22Rv1 (cell line): ENCODE results near the gene DYNC1I1.

Experiments used
- H3K27ac ChIP-seq: fragments of 450-650 bp; 2 replicates; pipeline ENCODE4 v1.5.1; 2017
- ZFX ChIP-seq: fragments of 450-650 bp; IDR thresholded peaks from 2 replicates; pipeline ENCODE4 v1.6.1; 2017; ENCODE audit warnings: antibody characterized with exemption, borderline replicate concordance
- TF ChIP-seq, protein P1 (sequence below): fragments of 450-650 bp; IDR thresholded peaks from 2 replicates; pipeline ENCODE4 v1.5.1; 2017; ENCODE audit warnings: mild to moderate bottlenecking

Gene DYNC1I1

GRCh38 chr7:95886501-95887090 is 114.2 kb downstream of the DYNC1I1 start:
- TF ChIP-seq, protein P1, sequence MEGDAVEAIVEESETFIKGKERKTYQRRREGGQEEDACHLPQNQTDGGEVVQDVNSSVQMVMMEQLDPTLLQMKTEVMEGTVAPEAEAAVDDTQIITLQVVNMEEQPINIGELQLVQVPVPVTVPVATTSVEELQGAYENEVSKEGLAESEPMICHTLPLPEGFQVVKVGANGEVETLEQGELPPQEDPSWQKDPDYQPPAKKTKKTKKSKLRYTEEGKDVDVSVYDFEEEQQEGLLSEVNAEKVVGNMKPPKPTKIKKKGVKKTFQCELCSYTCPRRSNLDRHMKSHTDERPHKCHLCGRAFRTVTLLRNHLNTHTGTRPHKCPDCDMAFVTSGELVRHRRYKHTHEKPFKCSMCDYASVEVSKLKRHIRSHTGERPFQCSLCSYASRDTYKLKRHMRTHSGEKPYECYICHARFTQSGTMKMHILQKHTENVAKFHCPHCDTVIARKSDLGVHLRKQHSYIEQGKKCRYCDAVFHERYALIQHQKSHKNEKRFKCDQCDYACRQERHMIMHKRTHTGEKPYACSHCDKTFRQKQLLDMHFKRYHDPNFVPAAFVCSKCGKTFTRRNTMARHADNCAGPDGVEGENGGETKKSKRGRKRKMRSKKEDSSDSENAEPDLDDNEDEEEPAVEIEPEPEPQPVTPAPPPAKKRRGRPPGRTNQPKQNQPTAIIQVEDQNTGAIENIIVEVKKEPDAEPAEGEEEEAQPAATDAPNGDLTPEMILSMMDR, result no peak
- TF ChIP-seq ZFX, result no peak
- no peak overlapping the region for H3K27ac ChIP-seq

- TF ChIP-seq, protein P1, result no peak
- TF ChIP-seq ZFX, result no peak
- H3K27ac ChIP-seq, result no peak overlapping the region
These were observed 121.1 kb downstream of the DYNC1I1 start for GRCh38 chr7:95893484-95893883.

DNA sequence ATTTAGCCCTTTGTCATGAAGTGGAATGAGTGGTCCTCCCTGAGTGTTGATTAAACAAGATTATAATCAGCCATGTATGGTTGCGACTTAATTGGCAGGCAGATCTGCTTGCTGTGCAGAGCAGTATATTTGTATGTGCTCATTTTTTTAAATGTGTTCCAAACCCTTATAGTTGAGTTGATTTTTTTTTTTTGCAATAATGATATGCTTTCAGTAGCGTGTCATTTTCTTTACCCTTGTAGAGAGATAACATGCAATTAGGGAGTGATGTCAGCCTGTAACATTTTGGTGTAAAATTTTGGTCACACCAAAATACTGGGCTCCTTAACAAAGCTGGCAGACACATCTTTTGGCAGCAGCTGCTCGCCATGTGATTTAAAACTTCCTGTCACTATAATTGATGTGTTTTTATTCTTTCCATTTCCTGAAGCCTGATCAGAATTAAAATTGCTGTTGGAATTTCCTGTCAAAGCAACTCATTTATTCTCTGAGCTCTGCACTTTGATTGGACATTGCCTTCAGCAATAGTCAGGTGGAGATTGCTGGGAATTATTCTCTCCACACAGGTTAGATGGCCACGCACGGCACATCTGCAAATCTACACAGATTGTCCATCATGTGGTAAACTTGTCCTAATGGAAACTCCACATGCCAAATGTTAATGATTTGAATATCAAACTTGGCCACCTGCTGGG is 125.3 kb downstream of the DYNC1I1 start:
- TF ChIP-seq, protein P1, result no peak
- TF ChIP-seq ZFX, result no peak
- no peak overlapping the region for H3K27ac ChIP-seq

DNA sequence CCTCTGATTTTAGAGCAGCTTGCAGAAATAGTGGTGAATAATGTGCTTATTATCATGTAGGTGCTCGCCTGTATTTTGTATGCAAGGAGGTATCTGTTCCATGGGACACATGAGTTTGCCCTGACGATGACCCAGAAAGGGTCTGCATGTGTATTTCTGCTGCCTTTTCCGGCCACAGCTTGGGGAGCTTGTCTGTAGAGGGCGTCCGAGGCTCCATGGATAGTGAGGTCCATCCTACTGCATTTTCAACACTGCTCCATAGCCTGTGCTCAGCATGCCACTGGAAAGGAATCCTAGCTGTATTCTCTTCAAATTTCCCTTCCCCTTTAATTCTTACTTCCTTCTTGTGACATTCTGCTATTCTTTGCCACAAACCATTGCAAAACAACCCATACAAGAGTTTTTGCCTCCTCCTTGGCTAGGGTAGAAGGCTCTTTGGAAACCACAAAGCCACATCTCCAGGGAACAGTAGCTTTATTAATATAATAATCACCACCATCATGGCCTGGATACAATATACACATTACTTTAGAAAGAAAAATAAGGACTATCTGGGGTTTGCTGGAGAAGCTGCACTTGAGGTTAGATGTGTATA is 127.7 kb downstream of the DYNC1I1 start:
- no peak overlapping the region for H3K27ac ChIP-seq
- TF ChIP-seq, protein P1, result peak; percentile 38
- no peak for TF ChIP-seq ZFX

- H3K27ac ChIP-seq, result no peak overlapping the region
These were observed 128.7 kb downstream of the DYNC1I1 start for GRCh38 chr7:95901006-95901405.

DNA sequence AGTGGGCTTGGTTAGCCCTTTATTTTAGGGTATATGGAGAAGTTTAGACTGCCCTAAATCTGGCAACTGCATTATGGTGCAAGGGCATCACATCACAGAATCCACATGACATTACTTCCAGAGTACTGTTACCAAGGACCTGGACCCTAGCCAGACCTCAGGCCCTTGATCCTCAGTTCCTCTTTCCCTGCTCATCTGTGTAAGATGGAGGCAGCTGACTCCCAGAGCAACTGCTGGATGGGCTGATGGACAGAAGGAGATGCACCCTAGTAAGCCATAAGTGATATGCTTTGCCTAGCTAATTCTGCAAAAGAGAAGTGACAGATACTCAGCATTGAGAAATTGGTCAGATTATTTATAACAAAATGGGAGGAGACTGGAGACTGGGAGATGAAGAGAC is 131.7 kb downstream of the DYNC1I1 start:
- no peak overlapping the region for H3K27ac ChIP-seq

More at GRCh38 chr7:95901006-95901405, 128.7 kb downstream of the DYNC1I1 start:
- TF ChIP-seq, protein P1, result no peak
- TF ChIP-seq ZFX, result no peak

GRCh38 chr7:95905167-95905566 is 132.8 kb downstream of the DYNC1I1 start:
- no peak overlapping the region for H3K27ac ChIP-seq

More for the DNA sequence above, 131.7 kb downstream of the DYNC1I1 start:
- TF ChIP-seq, protein P1, result no peak

More at GRCh38 chr7:95905167-95905566, 132.8 kb downstream of the DYNC1I1 start:
- TF ChIP-seq, protein P1, result no peak
- TF ChIP-seq ZFX, result no peak
